Activated CD4-positive, alpha-beta T cell treated with anti-CD3 and anti-CD28 coated beads for 36 hours (primary cell): Measurements from ENCODE around the gene PSMG3. TPM values are rescaled to one million over a fixed set of nuclear protein-coding genes. Genes with fewer than 3 reads are reported as not detected.

Source experiments
- ATAC-seq: fragments of 200-7000 bp; cut with Tn5 transposase; one replicate; pipeline ENCODE4 v1.10.0; 2021; ENCODE audit warnings: mild to moderate bottlenecking, moderate library complexity
- CTCF ChIA-PET: fragments of 350-600 bp; sonication (Branson Sonifier 250); formaldehyde crosslinking; loops from one replicate; lab custom pipeline; 2021; ENCODE audit warnings: antibody characterized with exemption; lab: Charles Lee
- POLR2A ChIA-PET: fragments of 350-600 bp; sonication (Branson Sonifier 250); formaldehyde crosslinking; loops from one replicate; lab custom pipeline; 2021; ENCODE audit warnings: antibody characterized with exemption, inconsistent platforms; lab: Charles Lee
- DNase-seq: peaks from one replicate; pipeline ENCODE4 v3.0.0-alpha.2; 2020
- H3K27ac Mint-ChIP-seq: one replicate; pipeline ENCODE4 v1.8.0; 2021; ENCODE audit warnings: mixed read lengths
- H3K27me3 Mint-ChIP-seq: one replicate; pipeline ENCODE4 v1.8.0; 2021; ENCODE audit warnings: mixed read lengths
- H3K36me3 Mint-ChIP-seq: one replicate; pipeline ENCODE4 v1.8.0; 2021; ENCODE audit warnings: low read depth, mixed read lengths
- H3K4me1 Mint-ChIP-seq: one replicate; pipeline ENCODE4 v1.8.0; 2021; ENCODE audit warnings: mixed read lengths
- H3K4me3 Mint-ChIP-seq: one replicate; pipeline ENCODE4 v1.8.0; 2021; ENCODE audit warnings: mild to moderate bottlenecking, moderate library complexity, mixed read lengths
- H3K9me3 Mint-ChIP-seq: one replicate; pipeline ENCODE4 v1.8.0; 2021; ENCODE audit warnings: low read depth, mixed read lengths
- intact Hi-C, 2 experiments: fragments of 100-400 bp; cut with DNase I in 1 of 2; cut with micrococcal nuclease in 1 of 2; formaldehyde crosslinking; loops; one replicate each; pipeline versions ENCODE4 v1.14.2 to v1.15.1; 2022 to 2024; cut with DNase I, micrococcal nuclease
- total RNA-seq, 2 experiments: library from RNA; stranded (reverse); gene quantifications; one replicate each; pipeline ENCODE4 v1.2.3, GENCODE V29; 2021

Gene PSMG3
- total RNA-seq, 2 experiments from 2014 or later: 21.4 to 33.0 TPM

DNA sequence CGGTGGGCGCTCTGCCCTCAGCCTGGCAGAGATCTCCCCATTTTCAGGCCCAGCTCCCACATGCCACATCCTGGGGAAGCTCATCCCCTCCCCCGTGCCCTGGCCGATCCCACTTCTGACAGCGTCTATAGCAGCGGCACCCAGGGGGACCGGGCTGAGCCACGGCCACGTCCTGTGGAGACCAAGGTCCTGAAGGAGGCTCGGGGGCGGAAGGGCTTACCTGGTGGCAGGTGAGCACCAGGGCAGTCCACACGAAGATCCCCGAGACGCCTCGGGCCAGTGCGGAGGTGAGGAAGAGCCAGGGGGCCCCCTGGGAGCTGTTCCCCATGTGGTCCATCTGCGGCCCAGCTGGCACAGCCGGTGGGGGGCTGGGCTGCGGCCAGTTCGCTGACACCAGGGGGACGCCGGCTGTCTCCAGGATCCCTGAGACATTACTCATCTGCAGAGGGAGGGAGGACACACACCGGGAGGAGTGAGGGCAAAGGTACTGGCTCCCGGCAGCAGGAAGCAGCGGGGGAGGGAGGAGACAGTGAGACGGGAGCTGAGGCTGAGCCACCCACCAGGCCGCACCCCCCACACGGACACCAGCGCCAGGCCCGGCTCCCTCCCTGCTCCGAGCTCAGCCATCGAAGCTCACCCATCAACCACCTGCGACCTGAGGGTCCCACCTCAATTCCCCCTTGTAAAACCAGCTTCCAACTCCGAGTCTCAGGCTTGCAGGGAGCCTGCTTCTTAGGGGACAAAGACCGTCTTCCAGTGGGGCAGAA is 14.6 kb downstream of the PSMG3 start:
- DNase-seq (no peak), ATAC-seq (no peak)
- Mint-ChIP-seq H3K4me1 (no peaks in the 10 kb centered on the region), H3K27ac (no peak overlapping the region), H3K36me3 (no peaks in the 10 kb centered on the region), H3K27me3 (no peaks in the 10 kb centered on the region), H3K9me3 (no peaks in the 10 kb centered on the region), H3K4me3 (no peak overlapping the region)
- CTCF ChIA-PET: interaction anchor here (0.7 to 1.0 kb wide), 2 partner anchors 13 to 655 kb away, joined by 4 read pairs; no protein-coding TSS in a partner anchor
- POLR2A ChIA-PET: no interaction called here
- intact Hi-C loops: no loop called here

DNA sequence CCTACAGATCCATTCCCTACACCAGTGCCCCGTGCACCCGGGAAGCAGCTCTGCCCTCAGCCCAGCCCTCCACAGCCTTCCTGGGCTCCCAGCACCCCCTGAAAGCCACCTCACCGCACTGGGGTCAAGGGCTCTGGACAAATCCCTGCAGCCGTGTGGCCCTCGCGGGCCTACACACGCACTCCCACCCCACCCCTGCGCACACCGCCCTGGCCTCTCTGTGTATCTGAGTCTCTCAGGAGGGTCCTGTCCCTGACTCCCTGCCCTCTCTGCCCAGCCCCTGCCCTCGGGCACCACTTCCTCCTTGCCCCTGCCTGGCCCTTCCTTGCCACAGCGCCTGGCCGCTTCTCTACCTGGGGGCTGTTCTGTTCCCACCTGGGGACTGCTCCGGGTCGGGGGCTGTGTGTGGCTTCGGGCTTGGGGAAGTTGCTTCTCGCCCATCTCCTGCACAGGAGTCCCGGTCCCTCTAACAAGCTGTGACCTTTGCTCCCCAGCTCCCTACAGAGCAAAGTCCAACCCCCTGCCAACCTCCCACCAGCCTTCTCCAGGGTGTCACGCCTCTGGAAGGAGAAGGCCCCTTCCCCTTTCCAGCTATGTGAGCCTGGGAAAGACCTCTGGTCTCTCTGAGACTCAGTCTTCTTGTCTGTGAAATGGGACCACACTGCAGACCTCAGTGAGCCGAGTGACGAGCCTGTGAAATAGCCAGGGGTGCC is 15.3 kb downstream of the PSMG3 start:
- H3K27ac Mint-ChIP-seq: no peak overlapping the region

DNA sequence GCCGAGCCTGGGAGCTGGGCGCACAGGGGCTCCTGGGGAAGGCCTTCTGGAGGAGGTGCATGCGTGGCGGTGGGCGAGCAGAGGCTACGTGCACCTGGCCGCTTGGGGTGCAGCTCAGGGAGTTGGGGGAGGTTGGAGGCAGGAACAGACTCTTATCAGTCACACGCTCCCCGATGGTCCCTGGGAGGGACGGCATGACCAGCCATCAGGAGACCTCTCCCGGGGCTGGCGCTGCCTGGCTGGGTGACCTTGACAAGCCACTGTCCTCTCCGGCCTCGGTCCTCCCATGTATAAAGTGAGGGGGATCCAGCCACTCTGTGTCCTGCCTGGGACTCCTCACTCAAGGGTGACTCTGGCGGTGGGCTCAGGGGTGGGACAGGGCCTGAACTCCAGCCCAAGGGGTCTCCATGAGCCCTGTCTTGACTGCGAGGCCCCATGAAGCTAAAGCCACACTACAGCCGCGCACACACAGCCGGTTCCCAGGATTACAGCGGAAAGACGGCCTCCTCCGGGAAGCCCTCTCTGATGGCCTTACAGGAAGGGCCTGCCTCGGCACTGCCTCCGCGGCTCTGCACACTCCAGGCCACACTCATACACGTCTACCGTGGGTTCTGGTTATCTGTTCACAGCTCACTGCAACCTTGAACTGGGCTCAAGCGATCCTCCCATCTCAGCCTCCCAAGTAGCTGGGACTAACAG is 16.2 kb downstream of the PSMG3 start:
- ChIA-PET CTCF (no interaction called here), POLR2A (no interaction called here)
- H3K4me1 Mint-ChIP-seq: no peaks in the 10 kb centered on the region
- no peaks in the 10 kb centered on the region for H3K27me3 Mint-ChIP-seq
- no peak overlapping the region for H3K4me3 Mint-ChIP-seq
- H3K27ac Mint-ChIP-seq: no peak overlapping the region
- ATAC-seq (no peak), DNase-seq (no peak)
- intact Hi-C loops: no loop called here
- H3K36me3 Mint-ChIP-seq: no peaks in the 10 kb centered on the region
- no peaks in the 10 kb centered on the region for H3K9me3 Mint-ChIP-seq

More for the DNA sequence above, 15.3 kb downstream of the PSMG3 start:
- CTCF ChIA-PET: interaction anchor here (0.7 kb wide), 1 partner anchor 655 kb away, joined by 4 read pairs; no protein-coding TSS in a partner anchor
- no peak overlapping the region for H3K4me3 Mint-ChIP-seq
- H3K4me1 Mint-ChIP-seq: no peaks in the 10 kb centered on the region
- intact Hi-C loops: no loop called here
- H3K9me3 Mint-ChIP-seq: no peaks in the 10 kb centered on the region
- DNase-seq (no peak), ATAC-seq (no peak)
- no peaks in the 10 kb centered on the region for H3K27me3 Mint-ChIP-seq
- H3K36me3 Mint-ChIP-seq: no peaks in the 10 kb centered on the region
- POLR2A ChIA-PET: no interaction called here

DNA sequence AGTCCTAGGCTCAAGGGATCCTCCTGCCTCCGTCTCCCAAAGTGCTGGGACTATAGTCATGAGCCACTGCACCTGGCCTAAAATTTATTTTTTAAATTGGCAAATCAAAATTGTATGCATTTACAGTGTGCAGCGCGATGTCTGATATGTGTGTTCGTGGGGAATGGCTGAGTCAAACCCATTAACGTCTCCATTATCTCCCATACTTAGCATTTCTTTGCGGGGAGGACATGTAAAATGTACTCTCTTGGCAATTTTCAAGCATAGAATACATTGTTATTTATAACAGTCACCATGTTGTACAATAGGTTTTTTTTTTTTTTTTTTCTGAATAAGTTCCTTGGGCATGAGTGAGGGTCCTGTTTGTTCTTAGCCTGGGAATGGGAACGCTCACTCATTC is 17.6 kb downstream of the PSMG3 start:
- Mint-ChIP-seq H3K27me3 (no peaks in the 10 kb centered on the region), H3K27ac (no peak overlapping the region), H3K9me3 (no peaks in the 10 kb centered on the region), H3K36me3 (no peaks in the 10 kb centered on the region), H3K4me1 (no peaks in the 10 kb centered on the region), H3K4me3 (no peak overlapping the region)
- CTCF ChIA-PET: no interaction called here
- POLR2A ChIA-PET: no interaction called here
- intact Hi-C loops: no loop called here
- DNase-seq (no peak), ATAC-seq (no peak)

DNA sequence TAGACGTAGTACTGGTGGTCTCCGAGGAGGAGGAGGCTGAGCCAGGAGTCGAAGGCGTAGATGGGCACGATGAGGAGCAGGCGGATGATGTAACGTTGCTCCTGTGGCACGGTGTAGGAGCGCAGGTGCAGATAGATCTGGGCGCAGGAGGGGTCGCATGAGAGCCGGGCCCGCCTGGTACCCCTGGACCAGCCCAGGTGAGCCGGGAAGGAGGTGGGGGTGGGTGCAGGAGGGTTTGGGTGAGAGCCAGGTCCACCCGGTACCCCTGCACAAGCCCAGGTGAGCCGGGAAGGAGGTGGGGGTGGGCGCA is 19.0 kb downstream of the PSMG3 start:
- Mint-ChIP-seq H3K27me3 (no peaks in the 10 kb centered on the region), H3K4me3 (no peak overlapping the region), H3K4me1 (no peaks in the 10 kb centered on the region), H3K9me3 (no peaks in the 10 kb centered on the region), H3K36me3 (no peaks in the 10 kb centered on the region), H3K27ac (no peak overlapping the region)
- CTCF ChIA-PET: no interaction called here
- no peak for ATAC-seq
- POLR2A ChIA-PET: no interaction called here
- no peak for DNase-seq
- intact Hi-C loops: no loop called here

DNA sequence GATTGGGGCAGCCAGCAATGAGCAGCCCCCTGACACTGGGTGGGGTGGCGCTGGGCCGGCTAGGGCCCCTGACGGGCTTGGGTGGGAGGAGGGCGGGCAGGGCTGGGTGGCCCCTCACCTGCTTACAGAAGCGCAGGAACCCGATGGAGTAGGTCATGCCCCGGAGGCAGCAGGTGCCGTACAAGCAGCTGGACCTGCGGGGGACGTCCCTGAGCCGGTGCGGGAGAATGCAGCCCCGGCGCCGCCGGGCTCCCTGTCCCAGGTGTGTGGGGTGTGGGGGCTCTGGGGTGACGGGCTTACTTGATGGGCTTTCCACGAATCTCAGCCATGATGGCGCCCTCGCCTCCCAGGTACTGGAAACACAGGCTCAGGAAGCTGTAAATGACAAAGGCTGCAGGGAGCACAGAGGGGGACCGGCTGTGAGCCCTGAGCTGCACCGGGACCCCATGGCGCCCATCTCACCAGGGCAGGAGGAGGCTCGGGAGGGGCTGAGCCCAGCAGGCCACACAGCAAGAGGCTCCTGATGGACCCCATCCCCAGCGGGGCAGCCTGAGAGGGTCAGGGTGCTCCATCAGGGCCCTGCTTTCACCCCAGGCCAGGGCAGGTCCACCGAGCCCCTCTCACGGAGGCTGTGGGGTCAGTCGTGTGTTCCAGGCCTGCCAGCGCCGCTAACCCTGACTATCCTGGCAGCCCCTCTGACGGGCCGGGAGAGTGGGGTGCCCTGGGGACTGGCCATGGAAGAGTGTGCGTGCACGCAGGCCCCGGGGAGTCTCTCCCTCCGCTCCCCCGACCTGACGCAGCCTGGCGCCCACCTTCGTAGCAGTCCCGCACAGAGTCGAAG is 19.6 kb downstream of the PSMG3 start:
- intact Hi-C loops: no loop called here
- Mint-ChIP-seq H3K27me3 (no peaks in the 10 kb centered on the region), H3K36me3 (no peaks in the 10 kb centered on the region), H3K9me3 (no peaks in the 10 kb centered on the region), H3K27ac (no peak overlapping the region), H3K4me1 (no peaks in the 10 kb centered on the region), H3K4me3 (no peak overlapping the region)
- ChIA-PET POLR2A (no interaction called here), CTCF (no interaction called here)
- no peak for DNase-seq
- no peak for ATAC-seq

DNA sequence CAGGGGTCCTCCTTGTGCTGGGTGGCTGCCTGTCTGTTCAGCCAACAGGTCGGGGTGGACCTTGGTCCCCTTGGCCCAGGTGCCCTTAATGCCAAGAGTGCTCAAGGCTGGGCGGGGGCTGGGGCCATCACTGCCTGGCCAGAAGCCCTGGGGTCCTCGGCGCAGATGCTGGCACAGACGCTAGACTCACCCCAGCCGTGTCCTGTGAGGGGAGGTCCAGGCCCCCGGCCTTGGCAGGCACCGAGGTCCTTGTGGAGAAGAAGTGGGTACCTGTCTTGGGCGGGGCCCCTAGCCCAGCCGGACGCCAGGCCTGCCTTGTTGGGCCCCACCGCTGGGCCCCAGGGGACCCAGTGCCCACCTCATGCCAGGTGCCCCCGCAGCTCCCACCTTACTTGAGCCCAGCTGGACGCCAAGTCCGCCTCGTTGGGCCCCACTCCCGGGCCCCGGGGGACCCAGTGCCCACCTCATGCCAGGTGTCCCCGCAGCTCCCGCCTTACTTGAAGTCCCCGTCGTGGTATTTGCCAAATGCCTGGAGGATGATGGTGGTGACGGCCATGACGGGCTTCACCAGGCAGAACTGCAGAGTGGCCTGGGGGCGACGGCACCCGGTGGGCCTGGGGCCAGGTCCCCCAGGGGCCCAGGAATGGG is 20.4 kb downstream of the PSMG3 start:
- CTCF ChIA-PET: no interaction called here
- intact Hi-C loops: no loop called here
- Mint-ChIP-seq H3K27me3 (no peaks in the 10 kb centered on the region), H3K27ac (no peak overlapping the region), H3K9me3 (no peaks in the 10 kb centered on the region), H3K36me3 (no peaks in the 10 kb centered on the region), H3K4me3 (no peak overlapping the region), H3K4me1 (no peaks in the 10 kb centered on the region)
- POLR2A ChIA-PET: no interaction called here
- DNase-seq: no peak
- ATAC-seq: no peak

DNA sequence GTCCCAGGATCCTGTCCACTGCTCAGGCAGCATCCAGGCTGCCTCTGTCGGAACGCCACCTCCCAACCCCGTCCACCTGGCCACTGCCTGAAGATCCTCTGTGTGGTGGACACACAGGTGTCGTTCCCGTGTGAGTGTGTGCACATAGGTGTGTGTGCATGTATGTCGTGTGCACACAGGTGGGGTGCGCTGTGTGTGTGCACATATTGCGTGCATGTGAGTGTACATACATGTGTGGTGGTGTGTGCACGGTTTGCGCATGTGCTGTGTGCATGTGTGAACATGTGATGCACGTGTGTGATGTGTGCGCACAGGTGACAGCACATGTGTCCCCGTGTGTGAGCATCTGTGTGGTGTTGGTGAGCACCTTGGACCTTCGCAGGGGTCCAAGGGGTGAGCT is 20.9 kb downstream of the PSMG3 start:
- intact Hi-C loops: no loop called here
- DNase-seq (no peak), ATAC-seq (no peak)
- POLR2A ChIA-PET: no interaction called here
- no peaks in the 10 kb centered on the region for H3K27me3 Mint-ChIP-seq
- no peak overlapping the region for H3K27ac Mint-ChIP-seq
- CTCF ChIA-PET: no interaction called here
- H3K36me3 Mint-ChIP-seq: no peaks in the 10 kb centered on the region
- no peaks in the 10 kb centered on the region for H3K9me3 Mint-ChIP-seq
- no peak overlapping the region for H3K4me3 Mint-ChIP-seq
- H3K4me1 Mint-ChIP-seq: no peaks in the 10 kb centered on the region

DNA sequence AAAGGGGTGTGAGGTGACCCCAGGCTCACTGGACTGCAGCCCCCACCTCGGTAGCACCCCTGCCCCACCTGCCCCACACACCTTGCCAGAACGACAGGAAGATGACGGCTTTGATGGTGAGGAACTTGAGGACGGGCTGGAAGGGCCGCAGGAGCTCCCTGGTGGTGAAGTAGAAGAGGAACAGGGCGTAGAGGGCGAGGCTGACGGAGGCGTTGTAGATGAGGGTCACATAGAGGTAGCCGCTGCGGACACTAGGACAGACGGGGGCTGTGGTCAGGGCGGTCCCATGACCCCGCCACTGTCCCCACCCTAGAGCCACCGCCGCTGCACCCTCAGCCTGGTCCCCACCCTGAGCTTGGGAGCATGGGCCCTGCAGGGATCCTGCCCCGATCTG is 21.4 kb downstream of the PSMG3 start:
- ChIA-PET POLR2A (no interaction called here), CTCF (no interaction called here)
- intact Hi-C loops: no loop called here
- Mint-ChIP-seq H3K4me1 (no peaks in the 10 kb centered on the region), H3K27ac (no peak overlapping the region), H3K27me3 (no peaks in the 10 kb centered on the region), H3K9me3 (no peaks in the 10 kb centered on the region), H3K36me3 (no peaks in the 10 kb centered on the region), H3K4me3 (no peak overlapping the region)
- no peak for DNase-seq
- no peak for ATAC-seq

DNA sequence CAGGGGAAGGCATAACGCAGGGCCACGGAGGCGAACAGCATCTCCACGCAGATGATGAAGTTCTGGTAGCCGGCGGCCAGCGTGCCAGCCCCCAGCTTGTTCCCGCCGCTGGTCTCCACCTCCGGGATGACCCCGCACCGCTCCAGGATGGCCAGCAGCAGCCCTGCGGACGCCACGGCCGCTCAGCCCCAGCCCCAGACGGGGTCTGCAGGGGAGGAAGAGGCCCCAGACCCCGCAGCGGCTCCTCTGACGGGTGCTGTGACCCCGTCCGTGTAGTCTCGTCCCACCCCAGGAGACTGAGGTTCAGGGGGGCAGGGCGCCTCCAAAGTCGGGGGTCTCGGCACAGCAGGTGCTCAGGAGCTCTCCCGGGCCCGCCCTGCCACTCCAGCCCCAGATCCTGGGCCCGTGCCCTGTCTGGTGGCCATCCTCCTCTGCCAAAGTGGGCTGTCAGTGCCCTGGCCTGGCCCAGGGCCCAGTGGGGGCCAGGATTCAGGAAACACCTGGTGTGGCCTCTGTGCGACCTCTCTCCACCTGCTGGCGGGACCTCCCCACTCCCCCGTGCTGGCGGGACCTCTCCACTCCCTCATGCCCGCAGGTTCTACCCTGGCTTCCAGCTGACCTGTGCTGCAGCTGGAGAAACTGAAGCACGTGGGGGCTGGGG is 21.9 kb downstream of the PSMG3 start:
- CTCF ChIA-PET: interaction anchor here (0.6 kb wide), 1 partner anchor 13 kb away, joined by 3 read pairs; no protein-coding TSS in a partner anchor
- Mint-ChIP-seq H3K4me3 (no peak overlapping the region), H3K36me3 (no peaks in the 10 kb centered on the region), H3K9me3 (no peaks in the 10 kb centered on the region), H3K4me1 (no peaks in the 10 kb centered on the region), H3K27me3 (no peaks in the 10 kb centered on the region), H3K27ac (no peak overlapping the region)
- POLR2A ChIA-PET: no interaction called here
- DNase-seq (no peak), ATAC-seq (no peak)
- intact Hi-C loops: no loop called here
